ENCODE data around the gene SUGCT. TPM values are rescaled to one million over a fixed set of nuclear protein-coding genes. Genes with fewer than 3 reads are reported as not detected.

The SUGCT gene
- total RNA-seq, 1 experiment from 2014 or later = 5.4 TPM

GRCh38 chr7:40546616-40547501 lies 412.1 kb downstream of the SUGCT start:
- no peaks in the 10 kb centered on the region for H3K27me3 Mint-ChIP-seq (ENCODE audit: low read depth)
- Histone ChIP-seq H3K4ac (ENCODE audit: low read depth, low read length) (no peak overlapping the region), H4K91ac (ENCODE audit: insufficient read length, low read depth, low read length) (no peak overlapping the region), H3K23ac (ENCODE audit: insufficient read length, low read depth, low read length) (no peak overlapping the region), H2BK12ac (ENCODE audit: insufficient read length, low read depth, low read length) (no peak overlapping the region), H3K14ac (ENCODE audit: insufficient read depth, low read length) (no peak overlapping the region), H3K56ac (ENCODE audit: insufficient read length, low read depth, low read length) (no peak overlapping the region), H3K4me2 (ENCODE audit: insufficient read depth, insufficient read length, low read length) (no peak overlapping the region), H3K79me2 (ENCODE audit: insufficient read depth, low read length) (no peaks in the 10 kb centered on the region; the same call in 1 of the 2 replicates), H4K20me1 (ENCODE audit: control insufficient read depth, insufficient read depth, insufficient read length) (no peaks in the 10 kb centered on the region), H2BK5ac (ENCODE audit: insufficient read length, low read length) (no peak overlapping the region), H3K27ac (ENCODE audit: insufficient read length, low read depth, low read length) (no peak overlapping the region), H4K5ac (ENCODE audit: insufficient read length, low read depth, low read length) (no peak overlapping the region), H3K4me1 (ENCODE audit: insufficient read depth, low read length) (no peaks in the 10 kb centered on the region), H3K79me1 (ENCODE audit: insufficient read depth, low read depth, low read length, poor library complexity, severe bottlenecking) (no peaks in the 10 kb centered on the region), H2AFZ (ENCODE audit: low read length) (no peak overlapping the region), H4K8ac (replicated peaks; ENCODE audit: insufficient read length, low read depth, low read length) (no peak overlapping the region), H3K9me3 (ENCODE audit: control insufficient read depth, low read depth, low read length) (no peaks in the 10 kb centered on the region), H2AK5ac (ENCODE audit: insufficient read length, low read length) (no peak overlapping the region), H3K18ac (ENCODE audit: insufficient read length, low read depth, low read length) (no peak overlapping the region), H3K9ac (ENCODE audit: extremely low read depth, insufficient read length, low read length) (no peak overlapping the region), H3K23me2 (ENCODE audit: insufficient read length, low read depth, low read length, poor library complexity, severe bottlenecking) (no peaks in the 10 kb centered on the region), H3T11ph (ENCODE audit: low read length) (no peak overlapping the region), H2BK120ac (ENCODE audit: low read depth, low read length, poor library complexity, severe bottlenecking) (no peak overlapping the region), H2BK20ac (ENCODE audit: low read depth, low read length, poor library complexity, severe bottlenecking) (no peak overlapping the region), H2BK15ac (ENCODE audit: low read depth, low read length) (no peak overlapping the region), H3K27me3 (ENCODE audit: insufficient read depth, low read length) (no peaks in the 10 kb centered on the region)
- no peak for TF ChIP-seq CTCF (conservative IDR thresholded peaks at IDR 0.05)
- WGBS (ENCODE audit: extremely low coverage, insufficient read length, low lambda C conversion rate) = no CpG with 5 or more reads among the region's 6 CpGs
- no peak overlapping the region for H3K27ac Mint-ChIP-seq
- DNase-seq = no peak
- no peaks in the 10 kb centered on the region for H3K36me3 Mint-ChIP-seq (ENCODE audit: insufficient read depth in 1 of 3, low read depth in 3 of 3)
- H3K4me3 Mint-ChIP-seq = no peak overlapping the region
- H3K4me1 Mint-ChIP-seq = peaks cover 6% of the 10 kb centered on the region in 2 experiments; a peak in 1 of 4 replicates
- no peaks in the 10 kb centered on the region for H3K9me3 Mint-ChIP-seq
